K562 (cell line): ENCODE data around the gene PBOV1. TPM values are rescaled to one million over a fixed set of nuclear protein-coding genes. Genes with fewer than 3 reads are reported as not detected.

Source experiments
- ATAC-seq: fragments of 200-7000 bp; cut with Tn5 transposase; 3 replicates; pipeline ENCODE4 v1.9.1; 2020; ENCODE audit warnings: moderate library complexity
- BruUV-seq: library from RNA; stranded (reverse); fragments of 400-500 nt; replicated peaks from 2 replicates; lab custom pipeline; 2021; lab: Mats Ljungman, UMichigan
- CTCF ChIA-PET: fragments of 300-600 bp; formaldehyde crosslinking; extraction: SDS; loops from one replicate; lab custom pipeline; 2021; ENCODE audit warnings: low intra/inter-chr PET ratio; lab: Yijun Ruan, JAX
- POLR2A ChIA-PET: fragments of 300-600, 350-650 bp; sonication (Branson Sonifier 250); formaldehyde crosslinking; extraction: SDS; loops from one replicate; lab custom pipeline; 2021; ENCODE audit warnings: antibody characterized with exemption, inconsistent platforms; lab: Yijun Ruan, JAX
- DNase-seq, 4 experiments: peaks; one replicate each; pipeline versions ENCODE4 v3.0.0 to v3.0.0-alpha.2; 2011 to 2018; ENCODE audit warnings: low spot score in 3 of 4, mixed read lengths in 3 of 4; ENCODE audit errors: extremely low read depth in 1 of 4
- FAIRE-seq: peaks from 2 replicates; lab custom pipeline; 2011; peaks lifted over from hg19 to GRCh38; lab: Jason Lieb, UNC
- H2AFZ ChIP-seq: 2 replicates; pipeline ENCODE4 v1.6.0; 2011; ENCODE audit warnings: low read depth, low read length, control low read depth, inconsistent platforms
- H3K27ac ChIP-seq: fragments of 200-600 bp; 3 replicates; pipeline ENCODE4 v1.8.0; 2011; ENCODE audit warnings: low read depth, mild to moderate bottlenecking, control low read depth, inconsistent platforms, low read length, moderate library complexity, mixed read lengths; ENCODE audit errors: extremely low read depth
- H3K27me3 ChIP-seq, 2 experiments: fragments of 300-600 bp in 1 of 2; 2 replicates in 1 of 2; 3 replicates in 1 of 2; pipeline versions ENCODE4 v1.6.0 to v1.8.0; 2011; ENCODE audit warnings: inconsistent platforms in 2 of 2, low read length in 2 of 2, mild to moderate bottlenecking in 1 of 2, mixed read lengths in 1 of 2, moderate library complexity in 1 of 2; ENCODE audit not compliant: control insufficient read depth in 2 of 2, insufficient read depth in 2 of 2
- H3K36me3 ChIP-seq: fragments of 300-600 bp; 3 replicates; pipeline ENCODE4 v1.8.0; 2011; ENCODE audit warnings: mild to moderate bottlenecking, low read length, inconsistent platforms; ENCODE audit not compliant: control insufficient read depth, insufficient read depth
- H3K4me1 ChIP-seq, 2 experiments: fragments of 200-600 bp in 1 of 2; replicated peaks in 1 of 2; 2 replicates in 1 of 2; 3 replicates in 1 of 2; pipeline versions ENCODE4 v1.5.1 to v1.8.0; 2011; ENCODE audit warnings: inconsistent platforms in 2 of 2, low read length in 2 of 2, mild to moderate bottlenecking in 1 of 2, mixed read lengths in 1 of 2, moderate library complexity in 1 of 2; ENCODE audit not compliant: control insufficient read depth in 2 of 2, insufficient read depth in 2 of 2
- H3K4me2 ChIP-seq: 2 replicates; pipeline ENCODE4 v1.6.1; 2011; ENCODE audit warnings: low read length, control low read depth, inconsistent platforms, mixed read lengths; ENCODE audit not compliant: insufficient read depth
- H3K4me3 ChIP-seq: fragments of 200-600 bp; sonication (generic), shearing (Covaris generic); 2 replicates; pipeline ENCODE4 v1.5.1; 2016; ENCODE audit warnings: control low read depth, inconsistent platforms
- H3K79me2 ChIP-seq: fragments of 200-600 bp; 3 replicates; pipeline ENCODE4 v1.8.0; 2011; ENCODE audit warnings: low read length, inconsistent platforms; ENCODE audit not compliant: control insufficient read depth, insufficient read depth
- H3K9ac ChIP-seq, 2 experiments: 2 replicates each; pipeline versions ENCODE4 v1.6.0 to v1.6.1; 2011; ENCODE audit warnings: low read depth in 2 of 2, low read length in 2 of 2, control low read depth in 1 of 2, inconsistent platforms in 1 of 2, mild to moderate bottlenecking in 1 of 2, mixed read lengths in 1 of 2; ENCODE audit not compliant: insufficient read depth in 1 of 2
- H3K9me1 ChIP-seq: one replicate; pipeline ENCODE4 v1.6.0; 2011; ENCODE audit warnings: inconsistent platforms, mild to moderate bottlenecking, low read length, moderate library complexity; ENCODE audit not compliant: control insufficient read depth, insufficient read depth
- H3K9me3 ChIP-seq: replicated peaks from 2 replicates; pipeline ENCODE4 v1.5.1; 2011; ENCODE audit warnings: low read depth, low read length, inconsistent platforms; ENCODE audit not compliant: control insufficient read depth, insufficient read depth
- H4K20me1 ChIP-seq: replicated peaks from 2 replicates; pipeline ENCODE4 v1.6.1; 2011; ENCODE audit warnings: low read length, inconsistent platforms, mixed read lengths; ENCODE audit not compliant: control insufficient read depth, insufficient read depth
- CBX1 ChIP-seq: sonication (generic); IDR thresholded peaks from 2 replicates; pipeline ENCODE4 v1.6.1; 2016; ENCODE audit warnings: antibody characterized with exemption, low read depth, mild to moderate bottlenecking
- ELF4 ChIP-seq: fragments of 450-650 bp; formaldehyde crosslinking; IDR thresholded peaks from 2 replicates; pipeline ENCODE4 v1.4.0; 2022; ENCODE audit warnings: missing genetic modification characterization
- GABPB1 ChIP-seq: sonication (generic); formaldehyde crosslinking; IDR thresholded peaks from 2 replicates; pipeline ENCODE4 v1.8.0; 2022; ENCODE audit warnings: mild to moderate bottlenecking, missing genetic modification reagents
- HNRNPK ChIP-seq: fragments of 200-400 bp; formaldehyde crosslinking; IDR thresholded peaks from one replicate; pipeline ENCODE4 v1.6.1; 2018; ENCODE audit warnings: mild to moderate bottlenecking, low read depth, low read length; ENCODE audit not compliant: poor library complexity, severe bottlenecking
- NUFIP1 ChIP-seq: fragments of 450-650 bp; IDR thresholded peaks from 2 replicates; pipeline ENCODE4 v1.6.1; 2018; ENCODE audit not compliant: partially characterized antibody
- SIN3A ChIP-seq, 2 experiments: fragments of 150-350 bp in 1 of 2; IDR thresholded peaks; 2 replicates each; pipeline ENCODE4 v1.6.1; 2011 to 2016; ENCODE audit warnings: borderline replicate concordance in 2 of 2, low read depth in 2 of 2, low read length in 2 of 2, mild to moderate bottlenecking in 2 of 2, moderate library complexity in 2 of 2; ENCODE audit not compliant: control insufficient read depth in 1 of 2
- SMAD3 ChIP-seq: fragments of 450-650 bp; formaldehyde crosslinking; conservative IDR thresholded peaks from 2 replicates; pipeline ENCODE4 v1.4.0; 2020; ENCODE audit warnings: mild to moderate bottlenecking
- STAG1 ChIP-seq: sonication (generic); formaldehyde crosslinking; IDR thresholded peaks from 2 replicates; pipeline ENCODE4 v1.5.0; 2020; ENCODE audit warnings: missing genetic modification reagents, borderline replicate concordance
- SUPT5H ChIP-seq: fragments of 450-650 bp; IDR thresholded peaks from 2 replicates; pipeline ENCODE4 v1.6.1; 2016
- TRIM24 ChIP-seq, 2 experiments: fragments of 450-650 bp; IDR thresholded peaks; 2 replicates each; pipeline ENCODE4 v1.6.1; 2016
- ZNF766 ChIP-seq: fragments of 200-800 bp; sonication (Bioruptor generic); conservative IDR thresholded peaks from 2 replicates; pipeline ENCODE4 v1.6.1; 2016; ENCODE audit warnings: missing genetic modification characterization, missing compliant biosample characterization
- WGBS: fragments of 100-300 bp; shearing (Covaris generic); methylation state at CpG from one replicate; pipeline ENCODE4 v1.1.6; 2016; ENCODE audit warnings: low coverage, mixed read lengths; ENCODE audit not compliant: insufficient coverage; ENCODE audit errors: missing lambda C conversion rate; 5-methylcytosine and 5-hydroxymethylcytosine counted together
- in situ Hi-C: fragments of 300-500 bp; cut with MboI; formaldehyde crosslinking; loops from 4 replicates; pipeline ENCODE4 v1.15.0; 2018; ENCODE audit warnings: inconsistent platforms, mixed read lengths
- intact Hi-C: fragments of 100-400 bp; cut with micrococcal nuclease; formaldehyde crosslinking; loops from 2 replicates; pipeline ENCODE4 v1.14.2; 2022
- polyA plus RNA-seq, 8 experiments: library from polyadenylated mRNA; depleted of rRNA in 4 of 8; stranded (reverse) in 5 of 8; unstranded in 3 of 8; fragments of >200 nt; fragmentation: Nextera tagmentation in 2 of 8; fragmentation: Illumina TruSeq in 1 of 8; extraction: Ambion mirVana in 2 of 8; extraction: Trizol in 1 of 8; gene quantifications; 2 replicates each; pipeline versions ENCODE4 v1.2.1 to v1.2.3, GENCODE V29; 2011 to 2014; ENCODE audit warnings: inconsistent platforms in 1 of 8, missing spikeins in 1 of 8
- total RNA-seq, 7 experiments: library from RNA; depleted of rRNA in 6 of 7; stranded (reverse); fragments of >200 nt in 6 of 7; fragmentation: Illumina TruSeq in 2 of 7; extraction: Trizol in 2 of 7; gene quantifications; 2 replicates each; pipeline versions ENCODE4 v1.2.1 to v1.2.3, GENCODE V29; 2011 to 2021; ENCODE audit warnings: low replicate concordance in 1 of 7
- TF ChIP-seq, protein P1 (sequence below): fragments of 250-450 bp; sonication (Bioruptor Pico); IDR thresholded peaks from 2 replicates; pipeline ENCODE4 v1.8.0; 2021; ENCODE audit warnings: mild to moderate bottlenecking, moderate library complexity

Gene PBOV1
- total and polyA plus RNA-seq, 9 of the 15 experiments (the other 6 are each of a cell fraction or from before 2014, with no cell fraction given), result not detected

- Histone ChIP-seq H3K36me3 (no peaks in the 10 kb centered on the region), H4K20me1 (no peaks in the 10 kb centered on the region), H3K4me1 (no peaks in the 10 kb centered on the region)
- in situ Hi-C loops, result no loop called here
- CTCF ChIA-PET, result no interaction called here
- TF ChIP-seq SMAD3 (no peak), GABPB1 (CRISPR knock-in tag) (no peak), ZNF766 (CRISPR knock-in tag) (no peak), SIN3A (IDR thresholded peaks at IDR 0.05; ENCODE audit: borderline replicate concordance in 2 of 2, control insufficient read depth in 1 of 2, low read depth in 2 of 2, low read length in 2 of 2) (no peak), TRIM24 (IDR thresholded peaks at IDR 0.05) (no peak), CBX1 (no peak), HNRNPK (no peak), NUFIP1 (no peak), ELF4 (no peak), STAG1 (CRISPR knock-in tag) (no peak), SUPT5H (no peak)
- TF ChIP-seq, protein P1, sequence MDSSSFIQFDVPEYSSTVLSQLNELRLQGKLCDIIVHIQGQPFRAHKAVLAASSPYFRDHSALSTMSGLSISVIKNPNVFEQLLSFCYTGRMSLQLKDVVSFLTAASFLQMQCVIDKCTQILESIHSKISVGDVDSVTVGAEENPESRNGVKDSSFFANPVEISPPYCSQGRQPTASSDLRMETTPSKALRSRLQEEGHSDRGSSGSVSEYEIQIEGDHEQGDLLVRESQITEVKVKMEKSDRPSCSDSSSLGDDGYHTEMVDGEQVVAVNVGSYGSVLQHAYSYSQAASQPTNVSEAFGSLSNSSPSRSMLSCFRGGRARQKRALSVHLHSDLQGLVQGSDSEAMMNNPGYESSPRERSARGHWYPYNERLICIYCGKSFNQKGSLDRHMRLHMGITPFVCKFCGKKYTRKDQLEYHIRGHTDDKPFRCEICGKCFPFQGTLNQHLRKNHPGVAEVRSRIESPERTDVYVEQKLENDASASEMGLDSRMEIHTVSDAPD, result no peak
- TF ChIP-seq, all 486 proteins: peak for 0
- H3K27me3 ChIP-seq, result peaks cover 2 to 3% of the 10 kb centered on the region in 2 experiments; a peak in 2 of 5 replicates
- H3K9me1 ChIP-seq, result no peaks in the 10 kb centered on the region
- DNase-seq (no peak), ATAC-seq (no peak), FAIRE-seq (no peak)
- no peak overlapping the region for H3K9ac ChIP-seq
- WGBS, result 0% methylated on average over 3 of the region's 3 CpGs
- no peak overlapping the region for H3K4me3 ChIP-seq
- POLR2A ChIA-PET, result no interaction called here
- intact Hi-C loops, result no loop called here
- no peak overlapping the region for H3K27ac ChIP-seq
- no peaks in the 10 kb centered on the region for H3K79me2 ChIP-seq
- BruUV-seq, result no TSS peak
- H3K4me2 ChIP-seq, result no peak overlapping the region
- H3K9me3 ChIP-seq, result no peaks in the 10 kb centered on the region
- no peak overlapping the region for H2AFZ ChIP-seq
Measured at GRCh38 chr6:138230759-138231380, 12.6 kb upstream of the PBOV1 start.
